HG03025 (cell line): ENCODE measurements around the gene DISP3.

Experiments
- ATAC-seq: cut with Tn5 transposase; IDR thresholded peaks from one replicate; pipeline ENCODE4 v1.9.1; 2021; ENCODE audit warnings: mild to moderate bottlenecking, moderate library complexity; ENCODE audit not compliant: unreplicated experiment, low FRiP score

The DISP3 gene

GRCh38 chr1:11525516-11525915 lies 46.6 kb downstream of the DISP3 start:
- no peak for ATAC-seq

GRCh38 chr1:11526071-11526895 lies 47.3 kb downstream of the DISP3 start:
- no peak for ATAC-seq

GRCh38 chr1:11527541-11528452 lies 48.8 kb downstream of the DISP3 start:
- no peak for ATAC-seq

- no peak for ATAC-seq
These were observed 49.8 kb downstream of the DISP3 start for GRCh38 chr1:11528611-11529261.

GRCh38 chr1:11529330-11529729 lies 50.4 kb downstream of the DISP3 start:
- no peak for ATAC-seq

- ATAC-seq: no peak
These were observed 51.1 kb downstream of the DISP3 start for GRCh38 chr1:11529763-11530730.

- no peak for ATAC-seq
These were observed 51.9 kb downstream of the DISP3 start for GRCh38 chr1:11530731-11531311.

- ATAC-seq: no peak
These were observed 52.4 kb downstream of the DISP3 start for GRCh38 chr1:11531314-11531870.

- ATAC-seq: no peak
These were observed 53.0 kb downstream of the DISP3 start for GRCh38 chr1:11531943-11532342.

- ATAC-seq: no peak
These were observed 55.1 kb downstream of the DISP3 start for GRCh38 chr1:11533790-11534787.

- ATAC-seq: no peak
These were observed 55.9 kb downstream of the DISP3 start for GRCh38 chr1:11534846-11535245.

- no peak for ATAC-seq
These were observed 56.4 kb downstream of the DISP3 start for GRCh38 chr1:11535316-11535715.

GRCh38 chr1:11535761-11536572 lies 57.0 kb downstream of the DISP3 start:
- no peak for ATAC-seq

GRCh38 chr1:11536573-11537379 lies 57.8 kb downstream of the DISP3 start:
- no peak for ATAC-seq

GRCh38 chr1:11537380-11537764 lies 58.4 kb downstream of the DISP3 start:
- no peak for ATAC-seq

- no peak for ATAC-seq
These were observed 59.1 kb downstream of the DISP3 start for GRCh38 chr1:11537854-11538591.
